GM19099 (cell line): ENCODE results near the gene PIEZO1.

ENCODE experiments used
- POLR2A ChIP-seq: IDR thresholded peaks from 3 replicates; pipeline ENCODE4 v1.6.1; 2011; ENCODE audit warnings: low read depth; ENCODE audit not compliant: insufficient read length; ENCODE audit errors: extremely low read depth

The PIEZO1 gene

DNA sequence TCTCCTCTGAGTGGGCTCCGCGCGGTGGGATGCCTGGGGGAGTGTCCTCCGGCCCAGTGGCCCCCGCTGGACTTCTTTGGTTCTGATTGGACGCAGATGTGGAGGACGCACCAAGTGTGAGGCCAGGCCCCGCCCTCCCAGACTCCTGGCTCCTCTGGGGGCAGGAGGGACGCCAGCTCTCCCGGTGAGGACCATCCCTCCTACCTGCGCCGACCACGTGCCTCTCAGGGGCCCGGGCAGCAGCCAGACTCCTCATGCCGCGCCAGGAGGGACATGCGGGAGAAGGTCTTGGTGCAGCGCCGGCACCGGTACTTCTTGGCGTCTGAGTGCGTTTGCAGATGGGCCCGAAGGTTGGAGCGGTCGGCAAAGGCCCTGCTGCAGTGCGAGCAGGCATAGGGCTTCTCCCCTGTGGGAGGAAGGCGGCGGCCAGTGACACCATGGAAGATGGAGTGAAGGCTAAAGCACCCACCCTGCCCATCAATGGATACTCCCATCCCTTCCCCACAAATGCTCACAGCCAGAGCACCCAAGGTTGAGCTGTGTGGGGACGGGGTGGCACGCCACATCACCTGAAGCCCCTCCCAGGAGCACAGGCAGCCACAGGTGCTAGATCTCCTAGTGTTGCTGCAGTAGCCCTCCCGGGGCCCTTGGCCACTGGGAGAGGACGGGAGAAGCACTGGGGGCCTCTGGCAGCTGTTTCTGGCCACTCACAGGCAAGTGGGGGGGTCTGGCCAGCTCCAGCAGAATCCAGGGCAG is 106.6 kb downstream of the PIEZO1 start:
- no peak for TF ChIP-seq POLR2A

- TF ChIP-seq POLR2A: no peak
Observed at GRCh38 chr16:88677721-88678120, 107.3 kb downstream of the PIEZO1 start.

DNA sequence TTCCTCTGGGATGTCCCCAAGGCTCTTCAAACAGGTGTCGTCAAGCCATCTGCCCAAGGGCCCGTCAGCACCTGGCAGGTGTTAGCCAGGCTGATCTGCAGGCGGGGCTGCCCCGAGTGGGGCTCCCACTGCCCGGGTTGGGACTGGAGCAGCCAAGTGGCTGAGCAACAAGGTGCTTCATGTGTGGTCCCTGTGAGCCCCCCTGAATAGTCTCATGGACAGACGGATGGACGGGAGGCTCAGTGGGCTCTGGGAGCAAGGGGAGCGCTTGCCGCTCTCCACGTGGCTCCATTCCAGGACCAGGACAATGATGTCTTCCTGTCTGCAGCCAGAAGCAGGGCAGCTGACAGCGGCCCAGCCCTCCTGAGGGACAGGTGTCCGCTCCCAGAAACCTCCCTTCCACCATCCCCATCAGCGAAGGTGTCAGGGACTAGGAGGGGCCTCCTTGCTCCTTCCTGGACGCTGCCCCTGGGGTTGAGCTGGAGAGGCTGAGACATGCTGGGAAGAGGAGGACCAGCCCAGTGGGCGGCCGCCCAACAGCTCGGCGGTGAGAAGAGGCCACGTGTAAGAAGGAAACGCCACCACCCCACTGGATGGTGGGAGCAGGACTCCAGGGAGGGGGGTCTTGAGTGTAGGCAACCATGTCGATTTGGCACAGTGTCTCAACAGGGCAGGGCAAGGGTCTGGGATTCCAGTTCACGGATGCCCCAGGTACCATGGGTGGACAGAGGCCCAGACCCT is 108.3 kb downstream of the PIEZO1 start:
- no peak for TF ChIP-seq POLR2A

DNA sequence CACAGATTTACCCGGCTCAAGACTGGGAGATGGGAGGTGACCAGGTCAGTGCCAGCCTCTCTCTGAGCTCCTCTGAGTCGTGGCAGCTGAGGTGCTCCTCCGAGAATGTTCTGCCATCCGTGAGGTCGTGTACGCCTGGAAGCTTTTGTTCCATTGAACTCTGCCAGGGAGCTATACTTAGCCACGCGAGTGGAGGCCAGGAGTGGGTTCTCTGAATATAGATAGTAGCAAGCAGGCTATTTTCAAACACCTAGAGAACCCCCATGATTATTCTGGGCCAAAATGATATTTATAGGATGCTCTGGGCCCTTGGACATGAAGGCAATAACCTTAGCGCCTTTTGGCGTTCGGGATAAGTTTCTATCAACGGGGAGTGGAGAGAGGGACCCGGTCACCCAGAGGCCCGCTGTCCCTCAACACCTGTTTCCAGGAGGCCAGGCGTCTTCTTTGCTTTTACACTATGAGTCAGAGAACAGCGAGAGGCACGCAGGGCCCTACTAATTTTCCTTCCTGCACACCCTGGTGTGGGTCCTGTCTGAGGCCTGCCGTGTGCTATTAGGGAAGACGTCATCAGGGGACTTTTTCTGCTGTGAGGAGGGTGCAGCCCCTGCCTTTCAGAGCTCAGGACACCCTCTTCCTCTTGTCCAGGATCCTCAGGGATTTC is 111.2 kb downstream of the PIEZO1 start:
- no peak for TF ChIP-seq POLR2A

- no peak for TF ChIP-seq POLR2A
Observed at GRCh38 chr16:88672776-88673175, 112.2 kb downstream of the PIEZO1 start.

DNA sequence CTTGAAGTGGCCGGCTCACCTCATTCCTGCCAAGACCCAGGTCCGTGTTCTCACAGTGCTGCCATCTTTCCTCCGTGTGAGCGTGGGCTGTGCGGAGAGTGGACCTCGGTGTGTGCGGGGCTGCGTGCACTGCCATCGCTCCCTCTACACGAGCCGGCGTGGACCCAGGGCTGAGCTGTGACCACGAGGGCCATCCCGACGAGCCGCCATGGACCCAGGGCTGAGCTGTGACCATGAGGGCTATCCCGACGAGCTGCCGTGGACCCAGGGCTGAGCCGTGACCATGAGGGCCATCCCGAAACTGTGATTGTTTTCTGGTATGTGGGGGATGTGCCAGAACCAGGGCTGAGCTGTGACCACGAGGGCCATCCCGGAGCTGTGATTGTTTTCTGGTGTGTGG is 113.2 kb downstream of the PIEZO1 start:
- no peak for TF ChIP-seq POLR2A

DNA sequence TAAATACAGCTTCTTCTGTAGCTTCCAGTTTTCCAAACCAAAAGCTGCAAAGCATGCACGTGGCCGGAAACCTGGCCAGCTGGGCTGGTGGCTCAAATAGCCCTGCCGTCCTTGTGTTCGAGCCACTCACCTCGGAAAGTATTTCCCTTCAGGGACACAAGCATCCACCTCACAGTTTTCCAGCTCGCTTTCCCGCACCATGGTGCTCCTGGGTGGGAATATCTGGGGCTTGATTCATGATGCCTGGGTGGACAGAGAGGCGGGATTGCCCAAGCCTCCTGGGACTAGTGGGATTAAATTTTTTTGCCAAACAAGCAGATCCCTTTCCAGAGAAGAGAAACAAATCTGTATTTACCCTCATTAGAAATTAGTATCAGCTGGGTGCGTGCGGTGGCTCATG is 115.0 kb downstream of the PIEZO1 start:
- no peak for TF ChIP-seq POLR2A

DNA sequence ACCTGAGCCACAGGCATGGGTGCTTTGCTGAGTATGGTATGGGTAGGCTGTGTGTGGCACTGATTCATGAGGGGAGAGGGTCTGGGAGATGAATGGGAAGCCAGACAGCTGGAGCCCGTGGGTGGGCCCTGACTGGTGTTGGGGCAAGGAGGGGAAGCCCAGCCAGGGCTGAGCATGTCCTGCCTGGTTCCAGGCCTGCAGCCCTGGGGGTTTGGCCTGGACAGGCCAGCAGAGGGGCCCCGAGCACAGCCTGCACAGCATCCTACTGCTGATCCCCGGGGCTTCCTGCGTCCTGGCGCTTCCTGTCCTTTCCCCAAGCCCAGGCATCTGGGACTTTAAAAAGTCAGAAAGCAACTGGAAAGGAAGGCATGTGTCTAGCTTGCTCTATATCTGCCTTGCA is 117.6 kb downstream of the PIEZO1 start:
- no peak for TF ChIP-seq POLR2A

GRCh38 chr16:88665570-88665969 is 119.5 kb downstream of the PIEZO1 start:
- no peak for TF ChIP-seq POLR2A
